ENCODE results near the gene CCNT1. TPM values are rescaled to one million over a fixed set of nuclear protein-coding genes. Genes with fewer than 3 reads are reported as not detected.

Gene CCNT1
- total RNA-seq, 1 experiment from 2014 or later, result 51.8 TPM

GRCh38 chr12:48750215-48750614 is 33.7 kb upstream of the CCNT1 start:
- POLR2A ChIA-PET (ENCODE audit: low non-redundant PET), result no interaction called here
- Histone ChIP-seq H3K9me3 (ENCODE audit: low read depth, low read length, poor library complexity, severe bottlenecking) (no peaks in the 10 kb centered on the region), H3K27ac (ENCODE audit: low read depth, low read length, poor library complexity, severe bottlenecking) (no peak overlapping the region), H3K36me3 (ENCODE audit: insufficient read depth, low read length, poor library complexity, severe bottlenecking) (no peaks in the 10 kb centered on the region), H3K4me3 (ENCODE audit: low read depth, low read length, poor library complexity, severe bottlenecking) (no peak overlapping the region), H3K27me3 (replicated peaks; ENCODE audit: insufficient read depth, low read depth, low read length, poor library complexity) (no peaks in the 10 kb centered on the region), H3K4me1 (ENCODE audit: insufficient read depth, low read length, poor library complexity, severe bottlenecking) (no peaks in the 10 kb centered on the region)
- no peak for DNase-seq (ENCODE audit: low spot score)
- no TSS peak for BruUV-seq (replicated peaks)
- CTCF ChIA-PET, result interaction anchor here (0.6 kb wide), 1 partner anchor 133 kb away, joined by 3 read pairs; no protein-coding TSS in a partner anchor
- TF ChIP-seq EZH2 (IDR thresholded peaks at IDR 0.05; ENCODE audit: borderline replicate concordance, low read depth, low read length, poor library complexity, severe bottlenecking), result no peak
- no peak for TF ChIP-seq CTCF (conservative IDR thresholded peaks at IDR 0.05; ENCODE audit: low read depth, low read length)
- intact Hi-C loops (cut with micrococcal nuclease; ENCODE audit: unreplicated experiment), result loop anchor here (10.0 kb wide), 1 partner anchor 185 kb away; no protein-coding TSS in a partner anchor

- TF ChIP-seq CTCF (conservative IDR thresholded peaks at IDR 0.05; ENCODE audit: low read depth, low read length) (no peak), EZH2 (IDR thresholded peaks at IDR 0.05; ENCODE audit: borderline replicate concordance, low read depth, low read length, poor library complexity, severe bottlenecking) (no peak)
- intact Hi-C loops (cut with micrococcal nuclease; ENCODE audit: unreplicated experiment), result no loop called here
- peaks cover 5% of the 10 kb centered on the region for H3K27me3 ChIP-seq (replicated peaks; ENCODE audit: insufficient read depth, low read depth, low read length, poor library complexity)
- DNase-seq (ENCODE audit: low spot score), result no peak
- CTCF ChIA-PET, result no interaction called here
- H3K4me1 ChIP-seq (ENCODE audit: insufficient read depth, low read length, poor library complexity, severe bottlenecking), result no peaks in the 10 kb centered on the region
- H3K9me3 ChIP-seq (ENCODE audit: low read depth, low read length, poor library complexity, severe bottlenecking), result no peaks in the 10 kb centered on the region
- H3K27ac ChIP-seq (ENCODE audit: low read depth, low read length, poor library complexity, severe bottlenecking), result no peak overlapping the region
- POLR2A ChIA-PET (ENCODE audit: low non-redundant PET), result interaction anchor here (1.0 kb wide), 1 partner anchor 553 kb away, joined by 3 read pairs; no protein-coding TSS in a partner anchor
- no peak overlapping the region for H3K4me3 ChIP-seq (ENCODE audit: low read depth, low read length, poor library complexity, severe bottlenecking)
- no peaks in the 10 kb centered on the region for H3K36me3 ChIP-seq (ENCODE audit: insufficient read depth, low read length, poor library complexity, severe bottlenecking)
- no TSS peak for BruUV-seq (replicated peaks)
Measured at GRCh38 chr12:48744251-48745008, 27.9 kb upstream of the CCNT1 start.

- Histone ChIP-seq H3K27ac (ENCODE audit: low read depth, low read length, poor library complexity, severe bottlenecking) (no peak overlapping the region), H3K27me3 (replicated peaks; ENCODE audit: insufficient read depth, low read depth, low read length, poor library complexity) (peaks cover 10% of the 10 kb centered on the region), H3K4me3 (ENCODE audit: low read depth, low read length, poor library complexity, severe bottlenecking) (no peak overlapping the region), H3K36me3 (ENCODE audit: insufficient read depth, low read length, poor library complexity, severe bottlenecking) (no peaks in the 10 kb centered on the region), H3K9me3 (ENCODE audit: low read depth, low read length, poor library complexity, severe bottlenecking) (no peaks in the 10 kb centered on the region), H3K4me1 (ENCODE audit: insufficient read depth, low read length, poor library complexity, severe bottlenecking) (no peaks in the 10 kb centered on the region)
- intact Hi-C loops (cut with micrococcal nuclease; ENCODE audit: unreplicated experiment), result no loop called here
- ChIA-PET CTCF (no interaction called here), POLR2A (ENCODE audit: low non-redundant PET) (no interaction called here)
- no TSS peak for BruUV-seq (replicated peaks)
- no peak for DNase-seq (ENCODE audit: low spot score)
- TF ChIP-seq CTCF (conservative IDR thresholded peaks at IDR 0.05; ENCODE audit: low read depth, low read length) (no peak), EZH2 (IDR thresholded peaks at IDR 0.05; ENCODE audit: borderline replicate concordance, low read depth, low read length, poor library complexity, severe bottlenecking) (no peak)
Measured at GRCh38 chr12:48739618-48740269, 23.2 kb upstream of the CCNT1 start.

Data from A673 (cell line).